WTC11 (cell line): ENCODE results near the gene IRF8.

Source experiments
- AFF4 ChIP-seq: sonication (generic); formaldehyde crosslinking; IDR thresholded peaks from 2 replicates; pipeline ENCODE4 v1.8.1; 2023; ENCODE audit warnings: mild to moderate bottlenecking, missing genetic modification reagents, borderline replicate concordance
- ATF3 ChIP-seq: sonication (generic); formaldehyde crosslinking; conservative IDR thresholded peaks from 2 replicates; pipeline ENCODE4 v1.8.1; 2022; ENCODE audit warnings: mild to moderate bottlenecking, missing genetic modification reagents
- CREM ChIP-seq: sonication (generic); formaldehyde crosslinking; IDR thresholded peaks from 2 replicates; pipeline ENCODE4 v1.8.1; 2022; ENCODE audit warnings: mild to moderate bottlenecking, missing genetic modification reagents, moderate library complexity
- CTCF ChIP-seq: fragments of 200-600 bp; IDR thresholded peaks from 2 replicates; pipeline ENCODE4 v1.8.0; 2022; ENCODE audit warnings: antibody characterized with exemption
- MAX ChIP-seq: sonication (generic); formaldehyde crosslinking; IDR thresholded peaks from 2 replicates; pipeline ENCODE4 v1.8.0; 2022; ENCODE audit warnings: mild to moderate bottlenecking, missing genetic modification reagents
- NFE2L1 ChIP-seq: sonication (generic); formaldehyde crosslinking; IDR thresholded peaks from 2 replicates; pipeline ENCODE4 v1.8.1; 2023; ENCODE audit warnings: missing genetic modification reagents
- NR3C1 ChIP-seq: sonication (generic); formaldehyde crosslinking; conservative IDR thresholded peaks from 2 replicates; pipeline ENCODE4 v1.8.1; 2023; ENCODE audit warnings: low read depth, mild to moderate bottlenecking, missing genetic modification reagents
- TCF7 ChIP-seq: sonication (generic); formaldehyde crosslinking; IDR thresholded peaks from 2 replicates; pipeline ENCODE4 v1.8.0; 2022; ENCODE audit warnings: mild to moderate bottlenecking, low read depth, missing genetic modification reagents, moderate library complexity
- ZBTB43 ChIP-seq: sonication (generic); formaldehyde crosslinking; IDR thresholded peaks from 2 replicates; pipeline ENCODE4 v1.8.1; 2023; ENCODE audit warnings: mild to moderate bottlenecking, missing genetic modification reagents

- no peak for TF ChIP-seq CTCF
- TF ChIP-seq MAX: no peak
- TF ChIP-seq ZBTB43 (CRISPR knock-in tag): no peak
- no peak for TF ChIP-seq NR3C1 (CRISPR knock-in tag)
- TF ChIP-seq AFF4 (CRISPR knock-in tag): no peak
- no peak for TF ChIP-seq ATF3 (CRISPR knock-in tag)
- TF ChIP-seq TCF7 (CRISPR knock-in tag): no peak
- no peak for TF ChIP-seq CREM (CRISPR knock-in tag)
- TF ChIP-seq NFE2L1 (CRISPR knock-in tag): no peak
These were observed 41.3 kb downstream of the IRF8 start for GRCh38 chr16:85940214-85940613.
